DOHH2 (cell line): ENCODE data around the gene ZNF592.

Experiments
- EZH2phosphoT487 ChIP-seq: fragments of 200-600 bp; sonication (generic); IDR thresholded peaks from 2 replicates; pipeline ENCODE4 v1.6.1; 2017; ENCODE audit warnings: borderline replicate concordance, mild to moderate bottlenecking, antibody characterized with exemption, low read length, moderate library complexity, mixed read lengths
- TF ChIP-seq, protein P1 (sequence below): fragments of 200-600 bp; sonication (generic); IDR thresholded peaks from one replicate; pipeline ENCODE4 v1.5.1; 2014; ENCODE audit warnings: antibody characterized with exemption, mild to moderate bottlenecking, low read depth, low read length; ENCODE audit not compliant: poor library complexity, severe bottlenecking

- TF ChIP-seq, protein P1, sequence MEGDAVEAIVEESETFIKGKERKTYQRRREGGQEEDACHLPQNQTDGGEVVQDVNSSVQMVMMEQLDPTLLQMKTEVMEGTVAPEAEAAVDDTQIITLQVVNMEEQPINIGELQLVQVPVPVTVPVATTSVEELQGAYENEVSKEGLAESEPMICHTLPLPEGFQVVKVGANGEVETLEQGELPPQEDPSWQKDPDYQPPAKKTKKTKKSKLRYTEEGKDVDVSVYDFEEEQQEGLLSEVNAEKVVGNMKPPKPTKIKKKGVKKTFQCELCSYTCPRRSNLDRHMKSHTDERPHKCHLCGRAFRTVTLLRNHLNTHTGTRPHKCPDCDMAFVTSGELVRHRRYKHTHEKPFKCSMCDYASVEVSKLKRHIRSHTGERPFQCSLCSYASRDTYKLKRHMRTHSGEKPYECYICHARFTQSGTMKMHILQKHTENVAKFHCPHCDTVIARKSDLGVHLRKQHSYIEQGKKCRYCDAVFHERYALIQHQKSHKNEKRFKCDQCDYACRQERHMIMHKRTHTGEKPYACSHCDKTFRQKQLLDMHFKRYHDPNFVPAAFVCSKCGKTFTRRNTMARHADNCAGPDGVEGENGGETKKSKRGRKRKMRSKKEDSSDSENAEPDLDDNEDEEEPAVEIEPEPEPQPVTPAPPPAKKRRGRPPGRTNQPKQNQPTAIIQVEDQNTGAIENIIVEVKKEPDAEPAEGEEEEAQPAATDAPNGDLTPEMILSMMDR: no peak
- TF ChIP-seq EZH2phosphoT487: no peak
These were observed 87.4 kb downstream of the ZNF592 start for GRCh38 chr15:84835661-84836337.
